Measurements from ENCODE around the gene DTNBP1.

- TF ChIP-seq CTCF (IDR thresholded peaks at IDR 0.05) (no peak), POLR2A (IDR thresholded peaks at IDR 0.05) (no peak)
Measured at GRCh38 chr6:15510536-15511247, 152.1 kb downstream of the DTNBP1 start.

All from vagina (tissue), 2 donors.